Measurements from ENCODE around the gene RPS6KA2.

DNA sequence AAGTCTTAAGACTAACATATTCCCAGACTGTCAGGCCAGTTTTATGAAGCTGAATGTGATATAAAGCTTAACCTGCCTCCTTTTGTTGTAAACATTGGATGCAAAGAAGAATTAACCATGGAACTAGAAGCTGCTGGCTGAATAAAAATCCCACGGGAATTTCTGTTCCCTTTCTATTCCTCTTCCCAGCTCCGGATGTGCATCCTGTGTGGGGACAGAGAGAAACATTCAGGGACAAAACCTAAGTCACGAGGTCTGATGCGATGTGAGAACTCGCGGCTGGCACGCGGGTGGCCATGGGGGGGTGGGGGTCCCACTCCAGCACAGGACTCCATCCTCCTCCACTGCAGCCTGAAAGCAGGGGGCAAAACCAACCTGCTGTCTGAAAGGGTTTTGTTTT lies 72.7 kb downstream of the RPS6KA2 start:
- TF ChIP-seq EZH2 (IDR thresholded peaks at IDR 0.05; ENCODE audit: borderline replicate concordance, insufficient read depth, low read depth, low read length, poor library complexity, severe bottlenecking) = no peak
- TF ChIP-seq, protein P1, sequence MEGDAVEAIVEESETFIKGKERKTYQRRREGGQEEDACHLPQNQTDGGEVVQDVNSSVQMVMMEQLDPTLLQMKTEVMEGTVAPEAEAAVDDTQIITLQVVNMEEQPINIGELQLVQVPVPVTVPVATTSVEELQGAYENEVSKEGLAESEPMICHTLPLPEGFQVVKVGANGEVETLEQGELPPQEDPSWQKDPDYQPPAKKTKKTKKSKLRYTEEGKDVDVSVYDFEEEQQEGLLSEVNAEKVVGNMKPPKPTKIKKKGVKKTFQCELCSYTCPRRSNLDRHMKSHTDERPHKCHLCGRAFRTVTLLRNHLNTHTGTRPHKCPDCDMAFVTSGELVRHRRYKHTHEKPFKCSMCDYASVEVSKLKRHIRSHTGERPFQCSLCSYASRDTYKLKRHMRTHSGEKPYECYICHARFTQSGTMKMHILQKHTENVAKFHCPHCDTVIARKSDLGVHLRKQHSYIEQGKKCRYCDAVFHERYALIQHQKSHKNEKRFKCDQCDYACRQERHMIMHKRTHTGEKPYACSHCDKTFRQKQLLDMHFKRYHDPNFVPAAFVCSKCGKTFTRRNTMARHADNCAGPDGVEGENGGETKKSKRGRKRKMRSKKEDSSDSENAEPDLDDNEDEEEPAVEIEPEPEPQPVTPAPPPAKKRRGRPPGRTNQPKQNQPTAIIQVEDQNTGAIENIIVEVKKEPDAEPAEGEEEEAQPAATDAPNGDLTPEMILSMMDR (IDR thresholded peaks at IDR 0.05) = no peak

Measured in B cell (primary cell).